NB4 (cell line): ENCODE data around the gene TRPV6.

Experiments
- DNase-seq: peaks from one replicate; pipeline ENCODE4 v3.0.0; 2010; ENCODE audit warnings: low read depth
- H3K4me3 ChIP-seq: one replicate; pipeline ENCODE4 v1.5.1; 2011; ENCODE audit warnings: mild to moderate bottlenecking, low read depth, low read length, moderate library complexity
- CTCF ChIP-seq: IDR thresholded peaks from one replicate; pipeline ENCODE4 v1.5.1; 2012; ENCODE audit warnings: low read depth, low read length
- MYC ChIP-seq: IDR thresholded peaks from 2 replicates; pipeline ENCODE4 v1.6.1; 2011; ENCODE audit warnings: low read depth, low read length
- POLR2A ChIP-seq: IDR thresholded peaks from 2 replicates; pipeline ENCODE4 v1.6.1; 2011; ENCODE audit warnings: mild to moderate bottlenecking; ENCODE audit not compliant: insufficient read length; ENCODE audit errors: extremely low read depth
- TF ChIP-seq, protein P1 (sequence below): IDR thresholded peaks from 2 replicates; pipeline ENCODE4 v1.6.1; 2011; ENCODE audit warnings: low read depth, low read length

Gene TRPV6

DNA sequence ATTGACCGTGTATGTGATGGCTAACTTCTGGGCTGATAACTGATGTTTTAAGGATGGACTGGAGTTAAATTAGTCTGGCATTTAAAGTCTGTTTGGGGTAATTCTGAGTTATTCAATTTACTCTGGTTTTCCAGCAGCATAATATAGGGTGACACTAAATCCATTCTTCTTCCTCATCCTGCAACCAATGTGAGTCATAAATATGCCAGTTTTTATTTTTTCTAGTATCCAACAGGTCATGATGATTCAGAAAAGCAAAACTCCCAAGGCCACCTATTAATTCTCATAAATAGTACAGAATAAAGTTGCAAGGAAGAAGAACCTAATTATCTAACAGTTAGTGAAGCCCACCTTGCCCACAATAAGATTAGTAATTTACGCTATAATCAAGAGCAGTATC lies 38.2 kb downstream of the TRPV6 start:
- DNase-seq: no peak
- no peak for TF ChIP-seq POLR2A
- no peak for TF ChIP-seq CTCF
- TF ChIP-seq MYC: no peak
- TF ChIP-seq, protein P1, sequence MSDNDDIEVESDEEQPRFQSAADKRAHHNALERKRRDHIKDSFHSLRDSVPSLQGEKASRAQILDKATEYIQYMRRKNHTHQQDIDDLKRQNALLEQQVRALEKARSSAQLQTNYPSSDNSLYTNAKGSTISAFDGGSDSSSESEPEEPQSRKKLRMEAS: no peak
- H3K4me3 ChIP-seq: no peak overlapping the region

DNA sequence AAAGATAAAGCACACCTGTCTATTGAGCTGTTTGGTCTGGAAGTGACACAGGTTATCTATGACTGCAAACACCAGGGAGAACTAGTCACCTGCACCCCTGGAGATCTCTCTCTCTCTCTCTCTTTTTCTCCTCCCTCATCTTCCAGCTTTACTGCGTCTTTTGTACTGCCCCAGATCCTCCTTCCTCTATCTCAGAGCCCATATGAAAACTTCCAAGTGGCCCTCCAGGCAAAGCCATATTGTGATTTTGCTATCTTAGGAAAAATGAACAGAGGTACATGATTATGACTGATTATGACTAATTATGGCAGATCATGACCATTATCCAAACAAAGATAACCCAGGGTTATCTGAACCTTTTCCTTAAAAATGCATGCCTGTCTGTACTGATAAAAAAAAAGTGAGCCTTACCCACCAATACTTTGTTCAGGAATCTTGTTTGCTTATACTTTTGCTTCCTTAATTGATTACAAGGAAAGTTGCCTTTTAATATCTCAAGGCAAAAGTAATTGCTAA lies 43.2 kb downstream of the TRPV6 start:
- TF ChIP-seq CTCF: no peak
- TF ChIP-seq, protein P1: no peak
- no peak for TF ChIP-seq MYC
- no peak for TF ChIP-seq POLR2A
- H3K4me3 ChIP-seq: no peak overlapping the region

DNA sequence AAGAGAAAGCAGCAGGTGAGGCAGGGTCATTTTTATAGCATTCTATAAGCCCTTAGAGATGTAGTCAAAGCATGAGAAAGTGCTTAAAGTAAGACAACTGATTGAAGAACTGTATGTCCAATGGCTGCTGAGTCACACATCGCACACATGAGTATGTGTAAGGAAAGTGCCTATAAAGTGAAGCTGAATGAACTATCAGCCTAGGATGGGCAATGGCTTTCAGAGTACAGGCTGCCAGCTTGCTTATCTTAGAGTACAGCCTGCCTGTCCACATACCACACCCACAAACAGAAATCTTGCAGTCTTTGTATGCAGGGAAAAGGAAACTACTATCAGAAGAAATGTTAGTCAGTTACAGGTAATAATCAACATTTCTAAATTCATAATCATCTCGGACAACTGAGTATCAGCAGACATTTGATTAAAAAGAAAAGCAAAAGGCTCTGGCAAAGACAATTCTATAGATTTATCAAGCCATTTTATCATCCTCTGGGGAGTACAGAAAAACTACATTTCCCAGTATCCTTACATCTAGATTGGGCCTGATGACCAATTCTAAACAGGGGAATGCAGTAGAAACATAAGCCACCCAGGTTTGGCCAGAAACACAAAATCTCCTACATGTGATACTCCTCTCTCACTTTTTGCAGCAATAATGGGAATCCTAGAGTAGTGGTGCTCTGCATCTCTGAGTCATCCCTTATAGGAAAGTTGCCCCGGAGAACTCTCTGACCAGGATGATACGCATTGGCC lies 46.9 kb downstream of the TRPV6 start:
- H3K4me3 ChIP-seq: no peak overlapping the region
- DNase-seq: no peak
- no peak for TF ChIP-seq CTCF
- no peak for TF ChIP-seq MYC
- TF ChIP-seq, protein P1: no peak
- no peak for TF ChIP-seq POLR2A

More for the DNA sequence above, 43.2 kb downstream of the TRPV6 start:
- no peak for DNase-seq

GRCh38 chr7:142836426-142836825 lies 49.1 kb downstream of the TRPV6 start:
- TF ChIP-seq POLR2A (no peak), CTCF (no peak), MYC (no peak)
- TF ChIP-seq, protein P1: no peak
- DNase-seq: no peak
- no peak overlapping the region for H3K4me3 ChIP-seq

DNA sequence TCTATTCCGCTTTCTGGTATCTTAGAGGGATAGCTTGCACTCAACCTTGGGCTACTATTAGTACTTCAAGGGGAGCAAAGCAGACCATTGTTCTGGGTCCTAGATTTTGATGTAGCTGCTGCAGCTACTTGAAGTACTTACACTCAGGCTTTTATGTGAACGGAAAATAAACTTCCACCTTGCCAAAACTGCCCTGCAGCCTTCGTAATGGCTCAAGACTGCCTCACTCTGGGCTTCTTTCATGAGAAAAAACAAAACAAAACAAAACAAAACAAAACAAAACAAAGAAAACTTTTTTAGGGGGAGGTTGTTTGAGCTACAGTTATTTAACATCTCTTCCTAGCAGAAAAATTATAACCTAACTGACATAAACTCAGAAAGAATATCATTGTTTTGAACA lies 50.1 kb downstream of the TRPV6 start:
- H3K4me3 ChIP-seq: no peak overlapping the region
- TF ChIP-seq CTCF (no peak), MYC (no peak), POLR2A (no peak)
- TF ChIP-seq, protein P1: no peak
- no peak for DNase-seq
